ENCODE results near the gene CLEC5A. TPM values are rescaled to one million over a fixed set of nuclear protein-coding genes. Genes with fewer than 3 reads are reported as not detected.
"Not testable (repeated sequence)": the region's sequence is repeated elsewhere in the genome, so short reads cannot be mapped to it uniquely, and the experiment has no call there.

The CLEC5A gene
- total and polyA plus RNA-seq, 7 donors = 0.04 to 1.2 (median 0.33) TPM; not detected in 1

DNA sequence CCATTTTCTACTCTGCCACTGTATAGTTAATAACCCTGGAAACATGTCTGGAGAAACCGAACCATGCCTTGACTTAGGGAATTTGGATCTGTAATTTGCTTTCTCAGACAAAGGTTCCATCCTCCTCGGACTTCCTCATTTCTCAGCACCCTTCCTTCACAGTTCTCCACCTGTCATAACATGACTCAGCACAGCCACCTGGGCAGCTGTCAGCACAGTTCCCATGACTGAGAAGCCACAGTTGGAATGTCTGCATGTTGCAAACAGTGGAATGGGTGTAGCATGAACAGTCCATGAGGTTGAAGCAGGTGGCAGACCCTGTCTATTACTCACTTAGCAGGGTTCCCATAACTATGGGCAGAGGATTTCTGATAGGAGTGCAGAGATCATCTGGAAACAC, 31.2 kb downstream of the CLEC5A start:
- DNase-seq = no peak
- ATAC-seq = no peak
- H3K4me1 ChIP-seq = no peaks in the 10 kb centered on the region
- no peaks in the 10 kb centered on the region for H3K36me3 ChIP-seq (ENCODE audit: insufficient read depth in 1 of 2, low read depth in 1 of 2)
- no peak overlapping the region for H3K4me3 ChIP-seq
- H3K27ac ChIP-seq = no peak overlapping the region
- no peaks in the 10 kb centered on the region for H3K27me3 ChIP-seq (ENCODE audit: insufficient read depth in 3 of 3, low read length in 2 of 3)
- WGBS, 3 donors = 71 to 79% (median 76%) methylated on average over 2 of the region's 2 CpGs
- TF ChIP-seq CTCF (IDR thresholded peaks at IDR 0.05) = no peak
- no peaks in the 10 kb centered on the region for H3K9me3 ChIP-seq
- intact Hi-C loops (cut with DNase I) = no loop called here

DNA sequence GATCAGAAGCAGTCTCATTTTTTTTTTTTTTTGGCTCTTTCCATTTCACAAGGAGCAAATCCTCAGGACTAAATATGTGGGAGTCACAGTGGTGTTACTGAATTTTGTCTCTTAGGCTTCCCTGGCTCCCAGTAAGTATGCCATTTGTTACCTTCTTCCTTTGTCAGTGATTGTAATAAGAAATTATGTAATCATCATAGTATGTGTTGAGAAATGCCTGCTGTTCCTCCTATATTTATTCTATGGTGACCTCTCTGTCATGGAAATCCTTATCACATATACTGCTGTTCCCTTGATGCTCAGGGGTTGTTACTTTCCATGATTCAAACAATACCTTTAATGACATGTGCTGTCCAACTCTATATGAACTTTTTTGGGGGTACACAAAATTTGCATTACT, 35.4 kb downstream of the CLEC5A start:
- DNase-seq (no peak), ATAC-seq (no peak)
- H3K27me3 ChIP-seq (ENCODE audit: insufficient read depth in 3 of 3, low read length in 2 of 3) = no peaks in the 10 kb centered on the region
- H3K9me3 ChIP-seq = no peaks in the 10 kb centered on the region
- intact Hi-C loops (cut with DNase I) = no loop called here
- no peaks in the 10 kb centered on the region for H3K4me1 ChIP-seq
- H3K27ac ChIP-seq = no peak overlapping the region
- no peak for TF ChIP-seq CTCF (IDR thresholded peaks at IDR 0.05)
- no peak overlapping the region for H3K4me3 ChIP-seq
- no peaks in the 10 kb centered on the region for H3K36me3 ChIP-seq (ENCODE audit: insufficient read depth in 1 of 2, low read depth in 1 of 2)

GRCh38 chr7:141906285-141906684, 40.5 kb downstream of the CLEC5A start:
- Histone ChIP-seq H3K9me3 (no peaks in the 10 kb centered on the region), H3K36me3 (ENCODE audit: insufficient read depth in 1 of 2, low read depth in 1 of 2) (no peaks in the 10 kb centered on the region), H3K4me1 (no peaks in the 10 kb centered on the region), H3K4me3 (no peak overlapping the region), H3K27ac (no peak overlapping the region), H3K27me3 (ENCODE audit: insufficient read depth in 3 of 3, low read length in 2 of 3) (no peaks in the 10 kb centered on the region)
- intact Hi-C loops (cut with DNase I) = no loop called here
- 71 to 79% (median 78%) methylated on average over 4 of the region's 4 CpGs for WGBS, 3 donors
- TF ChIP-seq CTCF (IDR thresholded peaks at IDR 0.05) = no peak
- ATAC-seq (no peak), DNase-seq (no peak)

- DNase-seq; H3K4me3 ChIP-seq; H3K4me1 ChIP-seq; H3K27ac ChIP-seq; H3K27me3 ChIP-seq (ENCODE audit: insufficient read depth in 3 of 3, low read length in 2 of 3); ATAC-seq; H3K36me3 ChIP-seq (ENCODE audit: insufficient read depth in 1 of 2, low read depth in 1 of 2); intact Hi-C loops (cut with DNase I); H3K9me3 ChIP-seq: not testable (repeated sequence)
- WGBS, 3 donors = 89 to 94% methylated on average over 3 of the region's 3 CpGs; no CpG with 5 or more reads in 1 of the 3 donors
These were observed 47.4 kb downstream of the CLEC5A start for GRCh38 chr7:141899366-141899765.

GRCh38 chr7:141891336-141891735, 55.4 kb downstream of the CLEC5A start:
- TF ChIP-seq CTCF (IDR thresholded peaks at IDR 0.05) = no peak
- no peaks in the 10 kb centered on the region for H3K4me1 ChIP-seq
- WGBS, 3 donors = 67 to 81% (median 71%) methylated on average over 3 of the region's 3 CpGs
- no peaks in the 10 kb centered on the region for H3K9me3 ChIP-seq
- ATAC-seq (no peak), DNase-seq (no peak)
- no peak overlapping the region for H3K4me3 ChIP-seq
- no peaks in the 10 kb centered on the region for H3K36me3 ChIP-seq (ENCODE audit: insufficient read depth in 1 of 2, low read depth in 1 of 2)
- no peaks in the 10 kb centered on the region for H3K27me3 ChIP-seq (ENCODE audit: insufficient read depth in 3 of 3, low read length in 2 of 3)
- intact Hi-C loops (cut with DNase I) = no loop called here
- H3K27ac ChIP-seq = no peak overlapping the region
